22Rv1 (cell line): ENCODE results near the gene SPNS3.

ENCODE experiments used
- CTCF ChIP-seq: fragments of 450-650 bp; IDR thresholded peaks from 2 replicates; pipeline ENCODE4 v1.5.1; 2017; ENCODE audit warnings: mild to moderate bottlenecking
- ZFX ChIP-seq: fragments of 450-650 bp; IDR thresholded peaks from 2 replicates; pipeline ENCODE4 v1.6.1; 2017; ENCODE audit warnings: antibody characterized with exemption, borderline replicate concordance

GRCh38 chr17:4529533-4530152 is 95.9 kb downstream of the SPNS3 start:
- TF ChIP-seq CTCF (no peak), ZFX (no peak)
